Loucy (cell line): ENCODE results near the gene TGFB2.

Experiments used
- H2AFZ ChIP-seq: fragments of 200-600 bp; sonication (generic); 2 replicates; pipeline ENCODE4 v1.6.0; 2016; ENCODE audit warnings: antibody characterized with exemption, mild to moderate bottlenecking, low read length, moderate library complexity
- H3F3A ChIP-seq: fragments of 200-600 bp; 2 replicates; pipeline ENCODE4 v1.6.0; 2016; ENCODE audit warnings: antibody characterized with exemption, low read depth, mild to moderate bottlenecking
- H3K27me3 ChIP-seq: fragments of 200-600 bp; sonication (generic); 2 replicates; pipeline ENCODE4 v1.6.1; 2014; ENCODE audit warnings: low read length, mild to moderate bottlenecking; ENCODE audit not compliant: insufficient read depth, poor library complexity, severe bottlenecking
- H3K36me3 ChIP-seq: fragments of 200-600 bp; sonication (generic); 2 replicates; pipeline ENCODE4 v1.6.1; 2016; ENCODE audit warnings: low read length; ENCODE audit not compliant: insufficient read depth
- H3K4me1 ChIP-seq: fragments of 200-600 bp; sonication (generic); 2 replicates; pipeline ENCODE4 v1.5.1; 2014; ENCODE audit warnings: low read length, mild to moderate bottlenecking; ENCODE audit not compliant: insufficient read depth, poor library complexity, severe bottlenecking
- H3K4me2 ChIP-seq: fragments of 200-600 bp; sonication (generic); 2 replicates; pipeline ENCODE4 v1.6.0; 2014; ENCODE audit warnings: antibody characterized with exemption, low read length, low read depth, mild to moderate bottlenecking; ENCODE audit not compliant: poor library complexity, severe bottlenecking
- H3K4me3 ChIP-seq: fragments of 200-600 bp; sonication (generic); 2 replicates; pipeline ENCODE4 v1.5.1; 2014; ENCODE audit warnings: low read length, mild to moderate bottlenecking, mixed read lengths; ENCODE audit not compliant: poor library complexity, severe bottlenecking
- H3K79me2 ChIP-seq: fragments of 200-600 bp; sonication (generic); 2 replicates; pipeline ENCODE4 v1.6.1; 2014; ENCODE audit warnings: low read length; ENCODE audit not compliant: insufficient read depth
- H3K9ac ChIP-seq: fragments of 200-600 bp; sonication (generic); 2 replicates; pipeline ENCODE4 v1.6.0; 2014; ENCODE audit warnings: mild to moderate bottlenecking, low read depth, low read length, moderate library complexity; ENCODE audit not compliant: poor library complexity, severe bottlenecking
- H3K9me2 ChIP-seq: fragments of 200-600 bp; sonication (generic); replicated peaks from 2 replicates; pipeline ENCODE4 v1.6.1; 2016; ENCODE audit warnings: low read depth, low read length, mixed read lengths
- H3K9me3 ChIP-seq: fragments of 200-600 bp; sonication (generic); 2 replicates; pipeline ENCODE4 v1.6.1; 2014; ENCODE audit warnings: mild to moderate bottlenecking, antibody characterized with exemption, low read length, low read depth; ENCODE audit not compliant: insufficient read depth
- H4K20me1 ChIP-seq: fragments of 200-600 bp; sonication (generic); 2 replicates; pipeline ENCODE4 v1.6.0; 2014; ENCODE audit warnings: antibody characterized with exemption, low read length, mild to moderate bottlenecking; ENCODE audit not compliant: insufficient read depth, poor library complexity, severe bottlenecking
- CTCF ChIP-seq: fragments of 200-600 bp; sonication (generic); conservative IDR thresholded peaks from 2 replicates; pipeline ENCODE4 v1.5.1; 2014; ENCODE audit warnings: mild to moderate bottlenecking, antibody characterized with exemption, low read length
- EZH2phosphoT487 ChIP-seq: fragments of 200-600 bp; IDR thresholded peaks from 2 replicates; pipeline ENCODE4 v1.6.1; 2018; ENCODE audit warnings: antibody characterized with exemption, mild to moderate bottlenecking, moderate library complexity, borderline replicate concordance

The TGFB2 gene

DNA sequence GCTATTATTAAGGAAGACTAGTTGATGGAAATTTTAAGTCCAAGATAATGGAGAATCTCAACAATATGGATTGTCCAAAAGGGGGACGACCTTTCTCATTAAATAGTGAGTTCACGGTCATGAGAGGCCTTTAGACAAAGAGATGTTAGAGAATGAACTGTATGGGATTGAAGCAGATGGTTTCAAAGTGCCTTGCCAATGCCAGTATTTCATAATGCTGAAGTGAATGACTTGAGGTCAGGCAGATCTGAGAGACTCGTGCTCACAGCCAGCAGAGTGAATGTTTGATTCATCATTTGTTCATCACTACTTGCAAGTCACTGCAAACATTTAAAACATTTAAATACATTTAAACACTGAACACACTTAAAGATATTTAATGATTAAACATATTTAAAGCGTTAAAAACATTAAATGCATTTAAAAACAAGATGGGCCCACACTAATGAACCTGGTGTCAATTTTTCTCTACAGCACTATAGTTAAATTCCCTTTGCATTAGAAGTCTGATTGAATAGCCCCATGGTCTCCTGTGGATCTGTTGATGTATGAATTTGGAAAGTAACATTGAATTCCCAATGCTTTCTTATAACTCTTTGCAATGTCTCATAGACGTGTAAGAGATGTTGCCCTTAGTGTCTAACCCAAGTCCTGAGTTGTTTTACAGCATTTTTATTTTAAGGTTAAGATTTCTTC lies 80.7 kb downstream of the TGFB2 start:
- Histone ChIP-seq H3K36me3 (no peaks in the 10 kb centered on the region), H3K9me2 (no peaks in the 10 kb centered on the region), H3K9ac (no peak overlapping the region), H3K4me3 (no peak overlapping the region), H3K79me2 (no peaks in the 10 kb centered on the region), H3F3A (no peaks in the 10 kb centered on the region), H3K9me3 (no peaks in the 10 kb centered on the region), H3K4me1 (no peaks in the 10 kb centered on the region), H3K4me2 (no peak overlapping the region), H4K20me1 (no peaks in the 10 kb centered on the region), H2AFZ (no peak overlapping the region), H3K27me3 (no peaks in the 10 kb centered on the region)
- no peak for TF ChIP-seq EZH2phosphoT487
- TF ChIP-seq CTCF: no peak

- no peaks in the 10 kb centered on the region for H4K20me1 ChIP-seq
- no peak overlapping the region for H3K4me3 ChIP-seq
- no peak overlapping the region for H3K9ac ChIP-seq
- no peak overlapping the region for H2AFZ ChIP-seq
- H3K79me2 ChIP-seq: no peaks in the 10 kb centered on the region
- no peaks in the 10 kb centered on the region for H3K4me1 ChIP-seq
- no peaks in the 10 kb centered on the region for H3K27me3 ChIP-seq
- H3K4me2 ChIP-seq: no peak overlapping the region
- TF ChIP-seq EZH2phosphoT487 (no peak), CTCF (no peak)
- H3F3A ChIP-seq: no peaks in the 10 kb centered on the region
- no peaks in the 10 kb centered on the region for H3K9me2 ChIP-seq
- no peaks in the 10 kb centered on the region for H3K36me3 ChIP-seq
- no peaks in the 10 kb centered on the region for H3K9me3 ChIP-seq
Measured at GRCh38 chr1:218426343-218426657, 81.2 kb downstream of the TGFB2 start.

- H3K4me2 ChIP-seq: no peak overlapping the region
- H3K36me3 ChIP-seq: no peaks in the 10 kb centered on the region
- no peaks in the 10 kb centered on the region for H4K20me1 ChIP-seq
- H3K79me2 ChIP-seq: no peaks in the 10 kb centered on the region
- TF ChIP-seq EZH2phosphoT487: no peak
- TF ChIP-seq CTCF: no peak
- H3K9ac ChIP-seq: no peak overlapping the region
- no peak overlapping the region for H2AFZ ChIP-seq
- no peaks in the 10 kb centered on the region for H3K27me3 ChIP-seq
- no peaks in the 10 kb centered on the region for H3F3A ChIP-seq
- no peaks in the 10 kb centered on the region for H3K9me3 ChIP-seq
- H3K4me3 ChIP-seq: no peak overlapping the region
- no peaks in the 10 kb centered on the region for H3K4me1 ChIP-seq
- H3K9me2 ChIP-seq: no peaks in the 10 kb centered on the region
Measured at GRCh38 chr1:218429301-218429700, 84.2 kb downstream of the TGFB2 start.
